Neural cell (in vitro differentiated cells): ENCODE measurements around the gene TPSAB1.

Source experiments
- POLR2AphosphoS5 ChIP-seq: IDR thresholded peaks from 2 replicates; pipeline ENCODE4 v1.6.1; 2012
- TAF1 ChIP-seq: IDR thresholded peaks from 2 replicates; pipeline ENCODE4 v1.6.1; 2012; ENCODE audit warnings: low read depth
- TF ChIP-seq, protein P1 (sequence below): fragments of 450-650 bp; IDR thresholded peaks from 2 replicates; pipeline ENCODE4 v1.5.1; 2014; ENCODE audit warnings: antibody characterized with exemption, mild to moderate bottlenecking, moderate library complexity; ENCODE audit not compliant: poor library complexity, severe bottlenecking

DNA sequence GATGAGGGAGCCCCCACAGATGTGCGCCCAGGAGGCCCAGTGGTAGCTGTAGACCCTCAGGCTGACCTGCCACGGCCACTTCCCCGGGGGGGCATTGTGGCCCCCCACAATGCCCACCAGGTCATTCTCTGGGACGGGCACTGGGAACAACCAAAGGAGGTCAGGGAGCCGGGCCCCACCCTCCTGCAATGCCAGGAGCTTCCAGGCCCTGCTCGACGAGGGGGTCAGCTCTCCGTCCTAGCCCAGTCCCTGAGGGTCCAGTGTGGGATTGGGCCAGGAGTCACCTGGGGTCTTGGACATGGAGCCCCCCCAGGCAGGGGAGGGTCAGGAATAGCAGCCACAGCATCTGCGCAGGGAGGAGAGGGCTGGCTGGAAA lies 22.3 kb downstream of the TPSAB1 start:
- TF ChIP-seq TAF1, result no peak
- TF ChIP-seq, protein P1, sequence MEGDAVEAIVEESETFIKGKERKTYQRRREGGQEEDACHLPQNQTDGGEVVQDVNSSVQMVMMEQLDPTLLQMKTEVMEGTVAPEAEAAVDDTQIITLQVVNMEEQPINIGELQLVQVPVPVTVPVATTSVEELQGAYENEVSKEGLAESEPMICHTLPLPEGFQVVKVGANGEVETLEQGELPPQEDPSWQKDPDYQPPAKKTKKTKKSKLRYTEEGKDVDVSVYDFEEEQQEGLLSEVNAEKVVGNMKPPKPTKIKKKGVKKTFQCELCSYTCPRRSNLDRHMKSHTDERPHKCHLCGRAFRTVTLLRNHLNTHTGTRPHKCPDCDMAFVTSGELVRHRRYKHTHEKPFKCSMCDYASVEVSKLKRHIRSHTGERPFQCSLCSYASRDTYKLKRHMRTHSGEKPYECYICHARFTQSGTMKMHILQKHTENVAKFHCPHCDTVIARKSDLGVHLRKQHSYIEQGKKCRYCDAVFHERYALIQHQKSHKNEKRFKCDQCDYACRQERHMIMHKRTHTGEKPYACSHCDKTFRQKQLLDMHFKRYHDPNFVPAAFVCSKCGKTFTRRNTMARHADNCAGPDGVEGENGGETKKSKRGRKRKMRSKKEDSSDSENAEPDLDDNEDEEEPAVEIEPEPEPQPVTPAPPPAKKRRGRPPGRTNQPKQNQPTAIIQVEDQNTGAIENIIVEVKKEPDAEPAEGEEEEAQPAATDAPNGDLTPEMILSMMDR, result no peak
- TF ChIP-seq POLR2AphosphoS5, result no peak
